GM23338 (cell line): ENCODE measurements around the gene UPK1B.

Experiments used
- CREB1 ChIP-seq: fragments of 250-450 bp; sonication (Bioruptor Pico); IDR thresholded peaks from 2 replicates; pipeline ENCODE4 v1.5.0; 2020; ENCODE audit warnings: low read depth, mild to moderate bottlenecking, moderate library complexity
- CTCF ChIP-seq, 2 experiments: fragments of 200-600 bp in 1 of 2; sonication (generic) in 1 of 2; conservative IDR thresholded peaks; 2 replicates each; pipeline versions ENCODE4 v1.5.1 to v1.6.1; 2016 to 2017; ENCODE audit warnings: antibody characterized with exemption in 2 of 2, low read depth in 2 of 2, mild to moderate bottlenecking in 2 of 2, moderate library complexity in 1 of 2
- EZH2 ChIP-seq: fragments of 200-600 bp; sonication (generic); IDR thresholded peaks from one replicate; pipeline ENCODE4 v1.8.0; 2017; ENCODE audit warnings: antibody characterized with exemption, mild to moderate bottlenecking, low read depth; ENCODE audit not compliant: unreplicated experiment
- EZH2phosphoT487 ChIP-seq: fragments of 200-600 bp; sonication (generic); IDR thresholded peaks from one replicate; pipeline ENCODE4 v1.8.1; 2018; ENCODE audit warnings: antibody characterized with exemption; ENCODE audit not compliant: unreplicated experiment
- JUNB ChIP-seq: IDR thresholded peaks from one replicate; pipeline ENCODE4 v1.6.1; 2016; ENCODE audit warnings: antibody characterized with exemption; ENCODE audit not compliant: unreplicated experiment
- NANOG ChIP-seq: IDR thresholded peaks from 2 replicates; pipeline ENCODE4 v1.6.1; 2016; ENCODE audit warnings: antibody characterized with exemption, borderline replicate concordance
- POLR2AphosphoS5 ChIP-seq: IDR thresholded peaks from 2 replicates; pipeline ENCODE4 v1.6.1; 2016; ENCODE audit warnings: antibody characterized with exemption, low read depth
- REST ChIP-seq: IDR thresholded peaks from one replicate; pipeline ENCODE4 v1.6.1; 2018; ENCODE audit warnings: antibody characterized with exemption; ENCODE audit not compliant: unreplicated experiment
- STAT1 ChIP-seq: IDR thresholded peaks from one replicate; pipeline ENCODE4 v1.6.1; 2016; ENCODE audit warnings: antibody characterized with exemption; ENCODE audit not compliant: unreplicated experiment
- ZNF114 ChIP-seq: fragments of 250-450 bp; sonication (Bioruptor Pico); IDR thresholded peaks from 2 replicates; pipeline ENCODE4 v1.5.0; 2020; ENCODE audit warnings: mild to moderate bottlenecking, moderate library complexity
- ZNF331 ChIP-seq: fragments of 250-450 bp; sonication (Bioruptor Pico); IDR thresholded peaks from 2 replicates; pipeline ENCODE4 v1.5.0; 2020; ENCODE audit warnings: low read depth, mild to moderate bottlenecking, moderate library complexity

GRCh38 chr3:119173325-119173724 lies at the start of gene UPK1B:
- TF ChIP-seq EZH2phosphoT487: no peak
- TF ChIP-seq ZNF114 (CRISPR knock-in tag): no peak
- TF ChIP-seq EZH2: no peak
- 0 out of 4 replicates have a peak, but pooled peaks of 1 of the 2 experiments have one; percentile 9 for TF ChIP-seq CTCF (conservative IDR thresholded peaks at IDR 0.05; ENCODE audit: low read depth in 2 of 2)
- TF ChIP-seq JUNB: no peak
- TF ChIP-seq POLR2AphosphoS5: no peak
- TF ChIP-seq REST: no peak
- TF ChIP-seq CREB1 (CRISPR knock-in tag): no peak
- no peak for TF ChIP-seq ZNF331 (CRISPR knock-in tag)
- no peak for TF ChIP-seq STAT1
- TF ChIP-seq NANOG: no peak
